Measurements from ENCODE around the gene DPYD.

Gene DPYD

DNA sequence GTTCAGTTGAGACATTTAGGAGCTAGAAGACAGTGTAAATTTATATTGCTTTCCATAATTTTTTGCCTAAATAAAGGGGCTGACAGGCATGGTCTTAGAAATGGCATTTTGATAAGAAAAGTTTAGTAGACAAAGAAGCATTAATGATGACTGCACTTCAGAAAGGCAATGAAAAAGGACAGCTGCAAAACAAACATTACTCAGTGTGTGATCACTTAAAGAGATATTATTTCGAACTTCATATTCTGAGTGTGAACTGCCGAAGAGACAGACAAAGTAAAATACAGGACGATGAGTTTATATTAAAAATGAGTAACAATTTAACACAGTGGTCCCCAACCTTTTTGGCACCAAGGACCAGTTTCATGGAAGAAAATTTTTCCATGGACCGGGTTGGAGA is 243.1 kb downstream of the DPYD start:
- ChIA-PET CTCF (no interaction called here), POLR2A (no interaction called here)
- TF ChIP-seq ELF4 (IDR thresholded peaks at IDR 0.05) = no peak
- TF ChIP-seq L3MBTL2 (conservative IDR thresholded peaks at IDR 0.05) = no peak
- TF ChIP-seq PKNOX1 (IDR thresholded peaks at IDR 0.05) = no peak
- no peak for TF ChIP-seq ZNF384 (IDR thresholded peaks at IDR 0.05)
- no peak for TF ChIP-seq LEF1 (IDR thresholded peaks at IDR 0.05; ENCODE audit: borderline replicate concordance)
- no peak for TF ChIP-seq FOXM1 (IDR thresholded peaks at IDR 0.05; ENCODE audit: borderline replicate concordance)
- TF ChIP-seq HDGF (IDR thresholded peaks at IDR 0.05; ENCODE audit: borderline replicate concordance) = no peak
- TF ChIP-seq SP1 (IDR thresholded peaks at IDR 0.05) = no peak
- no peak for TF ChIP-seq FOXK2 (IDR thresholded peaks at IDR 0.05)
- no peak for TF ChIP-seq SUZ12 (IDR thresholded peaks at IDR 0.05)
- no peak for TF ChIP-seq NFRKB (IDR thresholded peaks at IDR 0.05)
- TF ChIP-seq BHLHE40 (IDR thresholded peaks at IDR 0.05; ENCODE audit: borderline replicate concordance) = no peak
- TF ChIP-seq FOXA1 (IDR thresholded peaks at IDR 0.05) = no peak
- no peak for DNase-seq (ENCODE audit: extremely low spot score)

DNA sequence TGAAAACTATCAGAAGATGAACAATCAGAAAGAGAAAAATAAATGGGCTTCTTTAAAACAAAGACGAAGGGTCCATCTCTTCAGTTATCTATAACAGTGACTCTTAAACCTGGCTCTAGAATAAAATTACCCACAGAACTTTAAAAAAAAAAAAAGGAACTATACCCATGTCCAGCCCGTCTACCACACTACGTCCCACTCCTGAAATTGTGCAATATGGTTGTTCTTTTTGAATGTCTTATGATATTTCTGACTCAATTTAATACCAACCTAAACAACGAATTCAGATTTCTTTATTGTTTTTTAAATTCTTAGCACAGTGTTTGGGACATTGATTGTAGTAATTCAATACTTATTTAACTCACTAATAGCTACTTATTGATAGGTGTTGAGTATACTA is 246.3 kb downstream of the DPYD start:
- no peak for DNase-seq (ENCODE audit: extremely low spot score)
- POLR2A ChIA-PET = no interaction called here
- no peak for TF ChIP-seq ARNT (IDR thresholded peaks at IDR 0.05)
- no peak for TF ChIP-seq LEF1 (IDR thresholded peaks at IDR 0.05; ENCODE audit: borderline replicate concordance)
- TF ChIP-seq L3MBTL2 (conservative IDR thresholded peaks at IDR 0.05) = no peak
- TF ChIP-seq CTBP1 (IDR thresholded peaks at IDR 0.05; ENCODE audit: borderline replicate concordance) = no peak
- no peak for TF ChIP-seq BHLHE40 (IDR thresholded peaks at IDR 0.05; ENCODE audit: borderline replicate concordance)
- TF ChIP-seq SP1 (IDR thresholded peaks at IDR 0.05) = no peak
- no peak for TF ChIP-seq SUZ12 (IDR thresholded peaks at IDR 0.05)
- TF ChIP-seq FOXM1 (IDR thresholded peaks at IDR 0.05; ENCODE audit: borderline replicate concordance) = no peak
- TF ChIP-seq FOXK2 (IDR thresholded peaks at IDR 0.05) = no peak
- TF ChIP-seq NFRKB (IDR thresholded peaks at IDR 0.05) = no peak
- no peak for TF ChIP-seq PKNOX1 (IDR thresholded peaks at IDR 0.05)
- CTCF ChIA-PET = no interaction called here

- ChIA-PET CTCF (no interaction called here), POLR2A (no interaction called here)
- no peak for TF ChIP-seq TARDBP (IDR thresholded peaks at IDR 0.05)
- TF ChIP-seq SP1 (IDR thresholded peaks at IDR 0.05) = no peak
- TF ChIP-seq FOXM1 (IDR thresholded peaks at IDR 0.05; ENCODE audit: borderline replicate concordance) = no peak
- no peak for TF ChIP-seq ARNT (IDR thresholded peaks at IDR 0.05)
- TF ChIP-seq FOXA1 (IDR thresholded peaks at IDR 0.05) = no peak
- no peak for TF ChIP-seq LEF1 (IDR thresholded peaks at IDR 0.05; ENCODE audit: borderline replicate concordance)
- no peak for DNase-seq (ENCODE audit: extremely low spot score)
These were observed 251.9 kb downstream of the DPYD start for GRCh38 chr1:97668945-97669344.

DNA sequence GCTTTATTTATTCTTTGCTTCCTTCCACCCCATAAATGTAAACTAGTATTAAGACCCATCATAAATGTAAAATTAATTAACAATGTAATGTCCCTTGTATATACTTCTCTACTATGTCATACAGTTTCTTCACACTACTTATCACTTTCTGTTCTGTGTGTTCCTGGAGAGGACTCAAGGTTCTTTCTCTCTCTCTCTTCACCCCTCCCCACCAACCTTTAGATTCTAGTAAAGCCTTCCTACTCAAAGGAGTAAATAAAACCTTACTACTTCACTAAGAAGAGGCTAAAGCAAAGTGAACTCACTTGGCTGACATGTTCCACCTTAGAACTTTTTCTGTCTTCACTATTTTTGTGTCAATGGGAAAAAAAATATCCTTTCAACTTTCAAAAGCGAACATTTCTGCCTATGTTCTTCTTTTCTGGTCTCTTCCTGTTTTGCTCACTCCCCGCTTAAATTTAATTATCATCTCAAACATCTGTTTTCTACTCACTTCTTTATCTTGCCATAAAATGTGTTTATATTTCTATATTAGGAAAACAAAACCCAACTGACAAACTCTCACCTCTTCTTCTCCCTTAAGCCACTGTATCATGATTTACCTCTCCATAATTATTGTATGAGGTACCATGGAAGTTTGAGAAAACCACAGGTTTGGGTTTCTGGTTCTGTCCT is 260.3 kb downstream of the DPYD start:
- DNase-seq (ENCODE audit: extremely low spot score) = no peak
- CTCF ChIA-PET = no interaction called here
- no peak for TF ChIP-seq HDGF (IDR thresholded peaks at IDR 0.05; ENCODE audit: borderline replicate concordance)
- no peak for TF ChIP-seq NFRKB (IDR thresholded peaks at IDR 0.05)
- TF ChIP-seq SUZ12 (IDR thresholded peaks at IDR 0.05) = no peak
- TF ChIP-seq FOXM1 (IDR thresholded peaks at IDR 0.05; ENCODE audit: borderline replicate concordance) = no peak
- no peak for TF ChIP-seq ELF4 (IDR thresholded peaks at IDR 0.05)
- no peak for TF ChIP-seq ZNF384 (IDR thresholded peaks at IDR 0.05)
- TF ChIP-seq TARDBP (IDR thresholded peaks at IDR 0.05) = no peak
- no peak for TF ChIP-seq FOXK2 (IDR thresholded peaks at IDR 0.05)
- no peak for TF ChIP-seq LEF1 (IDR thresholded peaks at IDR 0.05; ENCODE audit: borderline replicate concordance)
- TF ChIP-seq L3MBTL2 (conservative IDR thresholded peaks at IDR 0.05) = no peak
- TF ChIP-seq SP1 (IDR thresholded peaks at IDR 0.05) = no peak
- POLR2A ChIA-PET = no interaction called here

DNA sequence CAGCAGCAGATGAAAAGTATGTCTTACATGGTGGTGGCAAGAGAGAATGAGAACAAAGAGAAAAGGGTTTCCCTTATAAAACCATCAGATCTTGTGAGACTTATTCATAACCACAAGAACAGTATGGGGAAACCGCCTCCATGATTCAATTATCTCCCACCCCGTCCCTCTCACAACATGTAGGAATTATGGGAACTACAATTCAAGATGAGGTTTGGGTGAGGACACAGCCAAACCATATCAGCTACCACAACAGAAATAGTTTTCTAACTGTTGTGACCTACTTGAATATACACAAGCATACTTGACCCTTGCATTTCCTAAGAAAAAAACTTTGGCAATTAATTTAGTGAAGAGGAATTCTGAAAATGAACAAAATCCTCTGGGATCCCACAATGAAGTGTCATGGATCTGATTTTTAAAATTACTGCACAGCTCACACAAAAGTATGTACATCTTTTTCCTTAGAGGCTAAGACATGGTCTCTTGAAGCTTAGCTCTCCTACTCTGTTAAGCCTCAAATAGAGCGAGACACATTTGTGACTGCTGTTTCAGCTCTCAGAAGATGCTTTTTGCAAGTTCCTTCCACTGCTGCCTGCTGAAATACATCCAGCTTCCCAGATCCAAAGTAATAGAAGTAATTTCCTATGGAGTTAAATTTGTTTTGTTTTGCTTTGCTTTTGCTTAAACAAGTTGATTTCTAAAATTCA is 265.8 kb downstream of the DPYD start:
- TF ChIP-seq SUZ12 (IDR thresholded peaks at IDR 0.05) (no peak), ARNT (IDR thresholded peaks at IDR 0.05) (no peak), FOXM1 (IDR thresholded peaks at IDR 0.05; ENCODE audit: borderline replicate concordance) (no peak), ZNF384 (IDR thresholded peaks at IDR 0.05) (no peak), FOXK2 (IDR thresholded peaks at IDR 0.05) (no peak), FOXA1 (IDR thresholded peaks at IDR 0.05) (no peak), LEF1 (IDR thresholded peaks at IDR 0.05; ENCODE audit: borderline replicate concordance) (no peak), L3MBTL2 (conservative IDR thresholded peaks at IDR 0.05) (no peak), BHLHE40 (IDR thresholded peaks at IDR 0.05; ENCODE audit: borderline replicate concordance) (no peak), SP1 (IDR thresholded peaks at IDR 0.05) (no peak), HDGF (IDR thresholded peaks at IDR 0.05; ENCODE audit: borderline replicate concordance) (no peak), TARDBP (IDR thresholded peaks at IDR 0.05) (no peak), CTBP1 (IDR thresholded peaks at IDR 0.05; ENCODE audit: borderline replicate concordance) (no peak), ELF4 (IDR thresholded peaks at IDR 0.05) (no peak)
- no peak for DNase-seq (ENCODE audit: extremely low spot score)
- POLR2A ChIA-PET = no interaction called here
- CTCF ChIA-PET = no interaction called here

- ChIA-PET POLR2A (no interaction called here), CTCF (interaction anchor here (1.1 kb wide), 1 partner anchor 21 kb away, joined by 3 read pairs; no protein-coding TSS in a partner anchor)
- DNase-seq (ENCODE audit: extremely low spot score) = no peak
- TF ChIP-seq ELF4 (IDR thresholded peaks at IDR 0.05) (no peak), BHLHE40 (IDR thresholded peaks at IDR 0.05; ENCODE audit: borderline replicate concordance) (no peak), HDGF (IDR thresholded peaks at IDR 0.05; ENCODE audit: borderline replicate concordance) (no peak), FOXA1 (IDR thresholded peaks at IDR 0.05) (no peak), ARNT (IDR thresholded peaks at IDR 0.05) (no peak), TARDBP (IDR thresholded peaks at IDR 0.05) (no peak), LEF1 (IDR thresholded peaks at IDR 0.05; ENCODE audit: borderline replicate concordance) (no peak), L3MBTL2 (conservative IDR thresholded peaks at IDR 0.05) (no peak), CTBP1 (IDR thresholded peaks at IDR 0.05; ENCODE audit: borderline replicate concordance) (no peak), ZNF384 (IDR thresholded peaks at IDR 0.05) (no peak), FOXK2 (IDR thresholded peaks at IDR 0.05) (no peak), NFRKB (IDR thresholded peaks at IDR 0.05) (no peak), PKNOX1 (IDR thresholded peaks at IDR 0.05) (no peak), FOXM1 (IDR thresholded peaks at IDR 0.05; ENCODE audit: borderline replicate concordance) (no peak), SP1 (IDR thresholded peaks at IDR 0.05) (no peak), SUZ12 (IDR thresholded peaks at IDR 0.05) (no peak)
These were observed 269.6 kb downstream of the DPYD start for GRCh38 chr1:97651250-97651649.

Data from HEK293T (cell line).